ENCODE data around the gene AHNAK.

Gene AHNAK

GRCh38 chr11:62444236-62444833, 102.3 kb downstream of the AHNAK start:
- TF ChIP-seq FOXP2 (optimal IDR thresholded peaks at IDR 0.05; ENCODE audit: borderline replicate concordance, extremely low read depth, extremely low read length, insufficient read depth) (no peak), SIN3A (IDR thresholded peaks at IDR 0.05; ENCODE audit: borderline replicate concordance, insufficient read depth, low read length) (no peak)

GRCh38 chr11:62443390-62444235, 103.0 kb downstream of the AHNAK start:
- TF ChIP-seq POLR2AphosphoS5 (IDR thresholded peaks at IDR 0.05; ENCODE audit: low read depth, low read length) (no peak), SIN3A (IDR thresholded peaks at IDR 0.05; ENCODE audit: borderline replicate concordance, insufficient read depth, low read length) (no peak)

- 0 out of 2 replicates have a peak, but pooled peaks have one; percentile 34 for TF ChIP-seq POLR2AphosphoS5 (IDR thresholded peaks at IDR 0.05; ENCODE audit: low read depth, low read length)
- 0 out of 2 replicates have a peak, but pooled peaks have one; percentile 35 for TF ChIP-seq TAF1 (IDR thresholded peaks at IDR 0.05; ENCODE audit: borderline replicate concordance, insufficient read depth, low read length)
- peak in 1 of 2 experiments; percentile 59; a peak in 1 of 4 replicates for TF ChIP-seq REST (IDR thresholded peaks at IDR 0.05; ENCODE audit: insufficient read depth in 1 of 2, low read depth in 2 of 2, low read length in 2 of 2)
- TF ChIP-seq SIN3A (IDR thresholded peaks at IDR 0.05; ENCODE audit: borderline replicate concordance, insufficient read depth, low read length) = no peak
Observed at GRCh38 chr11:62439785-62440602, 106.6 kb downstream of the AHNAK start.

GRCh38 chr11:62438641-62439040, 108.0 kb downstream of the AHNAK start:
- no peak for TF ChIP-seq TAF1 (IDR thresholded peaks at IDR 0.05; ENCODE audit: borderline replicate concordance, insufficient read depth, low read length)

- TF ChIP-seq POLR2AphosphoS5 (IDR thresholded peaks at IDR 0.05; ENCODE audit: low read depth, low read length) (no peak), SIN3A (IDR thresholded peaks at IDR 0.05; ENCODE audit: borderline replicate concordance, insufficient read depth, low read length) (no peak), TAF1 (IDR thresholded peaks at IDR 0.05; ENCODE audit: borderline replicate concordance, insufficient read depth, low read length) (no peak), FOXP2 (optimal IDR thresholded peaks at IDR 0.05; ENCODE audit: borderline replicate concordance, extremely low read depth, extremely low read length, insufficient read depth) (no peak), REST (IDR thresholded peaks at IDR 0.05; ENCODE audit: insufficient read depth in 1 of 2, low read depth in 2 of 2, low read length in 2 of 2) (no peak)
Observed at GRCh38 chr11:62437616-62438015, 109.0 kb downstream of the AHNAK start.

GRCh38 chr11:62435846-62436660, 110.6 kb downstream of the AHNAK start:
- no peak for TF ChIP-seq SIN3A (IDR thresholded peaks at IDR 0.05; ENCODE audit: borderline replicate concordance, insufficient read depth, low read length)
- TF ChIP-seq POLR2AphosphoS5 (IDR thresholded peaks at IDR 0.05; ENCODE audit: low read depth, low read length) = no peak
- no peak for TF ChIP-seq FOXP2 (optimal IDR thresholded peaks at IDR 0.05; ENCODE audit: borderline replicate concordance, extremely low read depth, extremely low read length, insufficient read depth)
- no peak for TF ChIP-seq REST (IDR thresholded peaks at IDR 0.05; ENCODE audit: insufficient read depth in 1 of 2, low read depth in 2 of 2, low read length in 2 of 2)
- TF ChIP-seq TAF1 (IDR thresholded peaks at IDR 0.05; ENCODE audit: borderline replicate concordance, insufficient read depth, low read length) = no peak
